Pancreas (tissue), 10 donors: ENCODE data around the gene PNRC2. TPM values are rescaled to one million over a fixed set of nuclear protein-coding genes. Genes with fewer than 3 reads are reported as not detected.

ENCODE experiments used
- ATAC-seq, 4 donors: fragments of 200-7000 bp; cut with Tn5 transposase; one replicate each; pipeline versions ENCODE4 v1.8.0 to v1.9.1; 2020; ENCODE audit warnings: mild to moderate bottlenecking in 4 of 4, moderate library complexity in 4 of 4
- DNase-seq, 6 donors: peaks; one replicate each; pipeline ENCODE4 v3.0.0-alpha.2; 2020
- FAIRE-seq: peaks from 2 replicates; lab custom pipeline; 2012; peaks lifted over from hg19 to GRCh38; lab: Jason Lieb, UNC
- H3K27ac ChIP-seq, 4 donors: fragments of 200-600 bp; sonication (generic); 1 replicate in 3 of 4; 2 replicates in 1 of 4; pipeline versions ENCODE4 v1.5.0 to v1.8.0; 2020
- H3K27me3 ChIP-seq, 4 donors: fragments of 200-600 bp; one replicate each; pipeline ENCODE4 v1.8.0; 2021
- H3K36me3 ChIP-seq, 3 donors: fragments of 200-600 bp; sonication (generic) in 1 of 3; one replicate each; pipeline versions ENCODE4 v1.5.0 to v1.8.0; 2020 to 2021
- H3K4me1 ChIP-seq, 3 donors: fragments of 200-600 bp; one replicate each; pipeline ENCODE4 v1.8.0; 2021
- H3K4me3 ChIP-seq, 4 donors: fragments of 200-600 bp; sonication (generic) in 2 of 4; one replicate each; pipeline versions ENCODE4 v1.5.0 to v1.8.0; 2020 to 2021
- H3K9me3 ChIP-seq, 4 donors: fragments of 200-600 bp; one replicate each; pipeline ENCODE4 v1.8.0; 2021
- WGBS, 2 donors: extraction: QIAGEN DNeasy Blood & Tissue Kit; methylation state at CpG; one replicate each; pipeline ENCODE4 v1.1.7; 2013; 5-methylcytosine and 5-hydroxymethylcytosine counted together
- intact Hi-C, 3 donors: fragments of 100-400 bp; cut with DNase I; formaldehyde crosslinking; loops; one replicate each; pipeline versions ENCODE4 v1.11.1 to v1.14.2; 2022
- polyA plus RNA-seq, 2 donors: library from polyadenylated mRNA; stranded (reverse); fragments of 200-250 nt; gene quantifications; one replicate each; pipeline ENCODE4 v1.2.3, GENCODE V29; 2013
- total RNA-seq, 6 donors: library from RNA; stranded (reverse); fragmentation: NEBNext Ultra II Directional in 4 of 6; extraction: Animal tissue kit (Norgen Biotek cat#: 25700) in 4 of 6; gene quantifications; one replicate each; pipeline versions ENCODE4 v1.2.1 to v1.2.4, GENCODE V29; 2021 to 2023
- TF ChIP-seq, protein P1 (sequence below), 4 donors: fragments of 200-600 bp; sonication (generic) in 3 of 4; IDR thresholded peaks; one replicate each; pipeline versions ENCODE4 v1.5.0 to v1.8.0; 2021; ENCODE audit warnings: antibody characterized with exemption in 4 of 4
- donor health status: healthy with polysubstance abuse.
- donor health status: DM: no; HTN: no; CAD: no; lungs with moderate emphysema.
- donor health status: DM: no; HTN: no; CAD: no.
- donor health status: control.
- donor health status: control.
- donor health status: Bipolar disorder and iron deficiency.
- donor health status: DM: yes; HTN: yes; CAD: no.
- donor health status: DM: no; HTN: no; CAD: no.
- donor health status: DM: no; HTN: no; CAD: no.
- donor health status: DM: yes; HTN: yes; CAD: no.

PNRC2 gene
- total and polyA plus RNA-seq, 8 donors: 24.3 to 57.4 (median 38.3) TPM

DNA sequence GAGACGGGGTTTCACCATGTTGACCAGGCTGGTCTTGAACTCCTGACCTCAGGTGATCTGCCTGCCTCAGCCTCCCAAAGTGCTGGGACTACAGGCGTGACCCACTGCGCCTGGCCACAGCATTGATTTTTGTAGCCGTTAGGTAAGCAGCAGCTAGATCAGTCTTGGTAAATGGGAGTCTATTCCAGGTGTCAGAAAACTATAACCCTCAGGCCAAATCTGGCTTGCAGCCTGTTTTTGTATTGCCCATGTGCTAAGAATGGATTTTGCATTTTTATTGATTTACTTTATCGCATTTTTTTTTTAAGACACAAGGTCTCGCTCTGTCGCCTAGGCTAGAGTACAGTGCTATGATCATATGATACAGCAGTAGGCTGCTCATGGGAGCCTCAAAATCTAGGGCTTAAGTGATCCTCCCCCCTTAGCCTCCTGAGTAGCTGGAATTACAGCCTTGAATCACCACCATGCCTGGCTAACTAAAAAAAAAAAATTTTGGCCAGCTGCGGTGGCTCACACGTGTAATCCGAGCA is 37.1 kb downstream of the PNRC2 start:
- TF ChIP-seq, protein P1, sequence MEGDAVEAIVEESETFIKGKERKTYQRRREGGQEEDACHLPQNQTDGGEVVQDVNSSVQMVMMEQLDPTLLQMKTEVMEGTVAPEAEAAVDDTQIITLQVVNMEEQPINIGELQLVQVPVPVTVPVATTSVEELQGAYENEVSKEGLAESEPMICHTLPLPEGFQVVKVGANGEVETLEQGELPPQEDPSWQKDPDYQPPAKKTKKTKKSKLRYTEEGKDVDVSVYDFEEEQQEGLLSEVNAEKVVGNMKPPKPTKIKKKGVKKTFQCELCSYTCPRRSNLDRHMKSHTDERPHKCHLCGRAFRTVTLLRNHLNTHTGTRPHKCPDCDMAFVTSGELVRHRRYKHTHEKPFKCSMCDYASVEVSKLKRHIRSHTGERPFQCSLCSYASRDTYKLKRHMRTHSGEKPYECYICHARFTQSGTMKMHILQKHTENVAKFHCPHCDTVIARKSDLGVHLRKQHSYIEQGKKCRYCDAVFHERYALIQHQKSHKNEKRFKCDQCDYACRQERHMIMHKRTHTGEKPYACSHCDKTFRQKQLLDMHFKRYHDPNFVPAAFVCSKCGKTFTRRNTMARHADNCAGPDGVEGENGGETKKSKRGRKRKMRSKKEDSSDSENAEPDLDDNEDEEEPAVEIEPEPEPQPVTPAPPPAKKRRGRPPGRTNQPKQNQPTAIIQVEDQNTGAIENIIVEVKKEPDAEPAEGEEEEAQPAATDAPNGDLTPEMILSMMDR (IDR thresholded peaks at IDR 0.05): no peak
- H3K36me3 ChIP-seq: no peaks in the 10 kb centered on the region
- ATAC-seq (peak; percentile 80 to 94 (median 84)), DNase-seq (peak in 4 of 6 donors; percentile 46 to 74 (median 50)), FAIRE-seq (no peak)
- H3K27me3 ChIP-seq: no peaks in the 10 kb centered on the region
- no peak overlapping the region for H3K4me3 ChIP-seq
- intact Hi-C loops: no loop called here
- peaks cover 0 to 6% (median 2%) of the 10 kb centered on the region in 3 donors for H3K4me1 ChIP-seq
- H3K9me3 ChIP-seq: no peaks in the 10 kb centered on the region
- peak overlapping the region in 2 of 4 donors; percentile 7 to 19 for H3K27ac ChIP-seq
- whole genome bisulfite sequencing, 2 donors: 22 to 27% methylated on average over 10 of the region's 10 CpGs

DNA sequence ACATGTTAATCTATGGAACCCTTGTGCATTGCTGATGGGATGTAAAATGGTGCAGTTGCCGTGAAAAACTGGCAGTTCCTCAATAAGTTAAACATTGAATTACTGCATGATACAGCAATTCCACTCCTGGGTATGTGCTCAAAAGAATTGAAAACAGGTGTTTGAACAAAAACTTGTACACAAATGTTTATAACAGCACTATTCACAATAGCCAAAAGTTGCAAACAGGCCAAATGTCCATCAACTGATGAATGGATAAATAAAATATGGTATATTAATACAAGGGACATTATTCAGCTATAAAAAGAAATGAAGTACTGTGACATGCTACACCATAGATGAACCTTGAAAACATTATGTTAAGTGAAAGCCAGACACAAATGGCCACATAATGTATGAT is 38.2 kb downstream of the PNRC2 start:
- no peaks in the 10 kb centered on the region for H3K9me3 ChIP-seq
- H3K4me3 ChIP-seq: no peak overlapping the region
- no peaks in the 10 kb centered on the region for H3K27me3 ChIP-seq
- WGBS, 2 donors: 16 to 17% methylated on average over 1 of the region's 1 CpG
- H3K27ac ChIP-seq: no peak overlapping the region
- DNase-seq (no peak), ATAC-seq (peak in 1 of 4 donors; percentile 13), FAIRE-seq (no peak)
- intact Hi-C loops: no loop called here
- TF ChIP-seq, protein P1 (IDR thresholded peaks at IDR 0.05): no peak
- H3K4me1 ChIP-seq: peaks cover 0 to 6% (median 2%) of the 10 kb centered on the region in 3 donors
- H3K36me3 ChIP-seq: no peaks in the 10 kb centered on the region

DNA sequence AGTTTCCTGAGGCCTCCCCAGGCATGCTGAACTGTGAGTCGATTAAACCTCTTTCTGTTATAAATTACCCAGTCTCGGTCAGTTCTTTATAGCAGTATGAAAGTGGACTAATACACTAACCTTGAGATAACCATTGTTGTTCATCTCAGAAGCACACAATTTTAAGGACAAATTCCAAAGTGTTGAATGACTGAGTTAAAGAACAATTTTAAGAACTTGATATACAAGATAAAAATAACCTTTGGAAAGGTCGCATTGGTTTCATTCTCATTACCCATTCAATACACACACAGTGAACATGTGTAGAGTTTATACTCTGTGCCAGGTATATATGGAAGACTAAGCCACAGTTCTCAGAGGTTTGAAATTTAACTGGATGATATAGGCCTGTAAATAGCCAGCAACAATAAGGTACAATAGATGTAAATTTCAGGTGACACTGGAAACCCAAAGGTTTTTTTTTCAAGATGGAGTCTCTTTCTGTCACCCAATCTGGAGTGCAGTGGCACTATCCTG is 39.6 kb downstream of the PNRC2 start:
- DNase-seq (no peak), ATAC-seq (peak in 1 of 4 donors; percentile 19), FAIRE-seq (no peak)
- 21 to 25% methylated on average over 3 of the region's 3 CpGs for WGBS, 2 donors
- Histone ChIP-seq H3K4me1 (peaks cover 0 to 13% (median 2%) of the 10 kb centered on the region in 3 donors), H3K36me3 (no peaks in the 10 kb centered on the region), H3K27me3 (no peaks in the 10 kb centered on the region), H3K27ac (peak overlapping the region in 1 of 4 donors; percentile 15), H3K4me3 (no peak overlapping the region), H3K9me3 (no peaks in the 10 kb centered on the region)
- intact Hi-C loops: no loop called here
- TF ChIP-seq, protein P1 (IDR thresholded peaks at IDR 0.05): no peak

DNA sequence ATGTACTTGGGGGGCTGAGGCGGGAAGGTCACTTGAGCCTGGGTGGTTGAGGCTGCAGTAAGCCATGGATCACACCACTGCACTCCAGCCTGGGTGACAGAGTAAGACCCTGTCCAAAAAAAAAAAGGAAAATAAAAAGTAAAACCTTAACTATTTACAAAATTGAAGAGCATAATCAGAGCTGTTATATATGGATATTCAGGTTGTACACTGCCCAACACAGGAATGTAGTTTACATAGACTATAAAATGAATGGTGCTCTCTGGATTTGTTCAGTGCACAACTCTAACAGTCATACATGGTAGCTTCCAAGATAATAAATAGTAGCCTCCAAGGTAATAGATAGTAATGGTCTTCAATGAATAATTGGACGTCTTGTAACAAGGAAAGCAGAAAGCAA is 43.1 kb downstream of the PNRC2 start:
- no peak for ATAC-seq
- no peak for FAIRE-seq
- WGBS, 2 donors: 70 to 72% methylated on average over 2 of the region's 2 CpGs
- H3K4me3 ChIP-seq: no peak overlapping the region
- DNase-seq: no peak
- no peaks in the 10 kb centered on the region for H3K9me3 ChIP-seq
- H3K27me3 ChIP-seq: no peaks in the 10 kb centered on the region
- H3K4me1 ChIP-seq: peaks cover 0 to 7% (median 0%) of the 10 kb centered on the region in 3 donors
- intact Hi-C loops: no loop called here
- TF ChIP-seq, protein P1 (IDR thresholded peaks at IDR 0.05): no peak
- no peak overlapping the region for H3K27ac ChIP-seq
- H3K36me3 ChIP-seq: no peaks in the 10 kb centered on the region

DNA sequence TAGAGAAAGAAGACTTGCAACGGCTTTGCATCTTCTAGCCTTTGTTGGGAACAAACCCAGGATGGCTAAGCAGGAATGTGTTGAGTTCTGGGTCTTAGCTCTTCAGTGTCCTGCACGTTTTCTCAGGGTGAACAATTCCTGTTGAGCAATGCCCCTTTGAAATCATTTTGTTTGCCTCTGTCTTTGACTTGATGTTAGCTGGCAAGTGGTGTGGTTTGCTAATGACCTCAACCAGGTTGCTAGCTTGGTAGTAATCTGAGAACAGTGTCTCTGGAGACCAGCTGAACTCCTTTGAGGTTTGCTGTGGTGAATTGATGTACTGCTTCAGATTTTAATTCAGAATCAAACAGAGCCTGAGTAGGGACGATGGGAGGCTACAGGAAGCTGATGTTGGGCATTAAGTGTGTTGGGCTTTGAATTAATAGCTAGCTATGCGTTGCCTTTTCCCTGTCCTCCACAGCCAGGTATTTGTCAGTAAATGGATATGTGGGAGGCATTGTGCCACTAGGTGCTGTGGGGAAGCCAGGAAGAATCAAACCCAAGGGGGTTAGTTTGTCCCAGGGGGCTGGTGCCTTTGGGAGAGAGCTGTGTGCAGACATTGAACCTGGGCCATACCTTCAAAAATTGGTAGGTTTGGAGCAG is 43.8 kb downstream of the PNRC2 start:
- no peak for FAIRE-seq

More for the DNA sequence above, 43.8 kb downstream of the PNRC2 start:
- intact Hi-C loops: no loop called here
- TF ChIP-seq, protein P1 (IDR thresholded peaks at IDR 0.05): no peak
- H3K4me1 ChIP-seq: peaks cover 0 to 7% (median 0%) of the 10 kb centered on the region in 3 donors
- no peak overlapping the region for H3K4me3 ChIP-seq
- DNase-seq (no peak), ATAC-seq (peak; percentile 54 to 83 (median 72))
- H3K27ac ChIP-seq: no peak overlapping the region
- H3K27me3 ChIP-seq: no peaks in the 10 kb centered on the region
- no peaks in the 10 kb centered on the region for H3K36me3 ChIP-seq
- H3K9me3 ChIP-seq: no peaks in the 10 kb centered on the region
- 32 to 41% methylated on average over 4 of the region's 4 CpGs for WGBS, 2 donors
